ENCODE data around the gene CD300A.

GRCh38 chr17:74442291-74442669 is 24.2 kb upstream of the CD300A start:
- TF ChIP-seq, protein P1, sequence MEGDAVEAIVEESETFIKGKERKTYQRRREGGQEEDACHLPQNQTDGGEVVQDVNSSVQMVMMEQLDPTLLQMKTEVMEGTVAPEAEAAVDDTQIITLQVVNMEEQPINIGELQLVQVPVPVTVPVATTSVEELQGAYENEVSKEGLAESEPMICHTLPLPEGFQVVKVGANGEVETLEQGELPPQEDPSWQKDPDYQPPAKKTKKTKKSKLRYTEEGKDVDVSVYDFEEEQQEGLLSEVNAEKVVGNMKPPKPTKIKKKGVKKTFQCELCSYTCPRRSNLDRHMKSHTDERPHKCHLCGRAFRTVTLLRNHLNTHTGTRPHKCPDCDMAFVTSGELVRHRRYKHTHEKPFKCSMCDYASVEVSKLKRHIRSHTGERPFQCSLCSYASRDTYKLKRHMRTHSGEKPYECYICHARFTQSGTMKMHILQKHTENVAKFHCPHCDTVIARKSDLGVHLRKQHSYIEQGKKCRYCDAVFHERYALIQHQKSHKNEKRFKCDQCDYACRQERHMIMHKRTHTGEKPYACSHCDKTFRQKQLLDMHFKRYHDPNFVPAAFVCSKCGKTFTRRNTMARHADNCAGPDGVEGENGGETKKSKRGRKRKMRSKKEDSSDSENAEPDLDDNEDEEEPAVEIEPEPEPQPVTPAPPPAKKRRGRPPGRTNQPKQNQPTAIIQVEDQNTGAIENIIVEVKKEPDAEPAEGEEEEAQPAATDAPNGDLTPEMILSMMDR (conservative IDR thresholded peaks at IDR 0.05 in 1 of 2, IDR thresholded peaks at IDR 0.05 in 1 of 2; ENCODE audit: low read depth in 1 of 2, low read length in 2 of 2): no peak
- no peak for TF ChIP-seq EZH2 (IDR thresholded peaks at IDR 0.05; ENCODE audit: low read length, missing control alignments)
